Activated CD8-positive, alpha-beta memory T cell treated with anti-CD3 and anti-CD28 coated beads for 48 hours (primary cell): ENCODE measurements around the gene SDS.

Experiments used
- DNase-seq, 3 experiments: peaks; one replicate each; pipeline ENCODE4 v3.0.0-alpha.2; 2020; ENCODE audit warnings: low read depth in 2 of 3, low spot score in 2 of 3

The SDS gene

GRCh38 chr12:113403435-113404415 lies at the start of gene SDS:
Gene SDS, minus strand, starts transcription at chr12:113403887. Its CDS starts 4,179 bp downstream, at chr12:113399708.
- no peak for DNase-seq

- DNase-seq, result no peak
Measured at GRCh38 chr12:113453330-113453729, 49.6 kb upstream of the SDS start.

- no peak for DNase-seq
Measured at GRCh38 chr12:113452458-113452857, 48.8 kb upstream of the SDS start.

DNA sequence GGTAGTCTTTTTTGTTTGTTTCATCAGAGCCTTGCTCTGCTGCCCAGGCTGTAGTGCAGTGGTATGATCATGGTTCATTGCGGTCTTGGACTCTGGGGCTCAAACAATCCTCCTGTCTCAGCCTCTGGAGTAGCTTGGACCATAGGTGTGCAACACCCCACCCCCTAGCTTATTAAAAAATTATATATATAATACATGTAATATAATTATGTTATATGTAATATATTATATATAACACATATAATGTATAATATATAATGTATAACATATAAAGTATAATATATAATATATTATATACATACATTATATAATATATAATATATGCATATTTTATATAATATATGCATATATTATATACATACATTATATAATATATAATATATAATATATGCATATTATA lies 46.2 kb upstream of the SDS start:
- DNase-seq, result no peak

DNA sequence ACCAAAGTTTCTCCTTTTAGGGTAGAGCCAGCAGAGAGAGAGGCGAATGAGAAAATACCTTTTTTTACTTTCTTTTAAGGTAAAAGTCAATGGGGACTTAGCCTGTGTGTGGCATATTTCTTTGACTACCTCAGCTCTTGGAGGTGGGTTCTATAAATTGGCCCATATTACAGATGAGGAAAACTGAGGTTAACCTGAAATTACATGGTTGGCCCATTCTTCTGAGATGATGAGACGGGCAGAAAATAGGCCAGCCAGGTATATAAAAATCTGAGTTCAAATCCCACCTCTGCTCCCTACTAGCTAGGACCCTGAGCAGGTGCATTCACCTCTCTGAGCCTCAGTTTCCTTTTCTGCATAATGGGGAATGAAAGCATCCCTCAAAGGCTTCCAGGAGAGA lies 45.6 kb upstream of the SDS start:
- DNase-seq, result no peak

DNA sequence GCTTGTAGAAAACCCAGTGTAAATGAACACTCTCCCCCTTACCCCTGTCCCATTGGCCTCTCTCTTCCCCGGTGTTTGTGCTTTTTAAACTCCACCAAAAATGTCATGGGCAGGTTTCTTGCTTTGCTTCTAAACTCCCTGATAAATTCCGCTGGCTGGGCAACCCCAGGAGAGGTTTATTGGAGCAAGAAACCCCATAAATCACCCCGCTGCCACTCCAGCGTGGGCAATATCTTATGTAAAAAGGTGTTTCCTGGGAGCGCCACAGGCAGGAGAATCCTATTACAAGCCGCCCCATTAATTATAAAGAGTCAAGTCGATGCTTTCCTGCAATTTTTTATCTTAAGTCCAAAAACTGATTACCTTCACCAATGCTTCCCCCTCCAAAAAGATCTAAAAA lies 45.2 kb upstream of the SDS start:
- no peak for DNase-seq

DNA sequence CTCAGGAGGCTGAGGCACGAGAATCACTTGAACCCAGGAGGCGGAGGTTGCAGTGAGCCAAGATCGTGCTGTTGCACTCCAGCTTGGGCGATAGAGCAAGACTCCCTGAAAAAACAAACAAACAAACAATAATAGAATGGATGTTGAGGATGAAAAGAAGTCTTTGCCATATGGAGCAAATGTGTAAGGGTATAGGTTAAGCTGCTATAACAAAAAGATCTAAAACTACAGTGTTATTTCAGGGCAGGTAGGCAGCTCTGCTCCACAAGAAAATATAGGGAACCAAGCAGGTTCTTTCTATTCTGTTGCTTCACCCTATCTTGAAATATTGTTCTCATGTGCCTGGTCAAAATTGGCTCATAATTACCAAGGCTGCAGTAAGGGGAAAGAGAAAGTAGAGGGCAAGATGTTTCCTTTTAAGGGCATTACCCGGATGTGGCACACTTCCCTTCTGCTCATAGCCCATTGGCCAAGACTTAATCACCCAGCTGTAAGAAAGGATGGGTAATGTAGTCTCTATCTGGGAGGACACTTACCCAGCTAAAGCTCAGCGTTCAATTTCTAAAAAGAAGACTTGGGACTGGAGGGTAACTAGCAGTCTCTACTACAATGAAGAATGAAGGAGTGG lies 42.0 kb upstream of the SDS start:
- no peak for DNase-seq

DNA sequence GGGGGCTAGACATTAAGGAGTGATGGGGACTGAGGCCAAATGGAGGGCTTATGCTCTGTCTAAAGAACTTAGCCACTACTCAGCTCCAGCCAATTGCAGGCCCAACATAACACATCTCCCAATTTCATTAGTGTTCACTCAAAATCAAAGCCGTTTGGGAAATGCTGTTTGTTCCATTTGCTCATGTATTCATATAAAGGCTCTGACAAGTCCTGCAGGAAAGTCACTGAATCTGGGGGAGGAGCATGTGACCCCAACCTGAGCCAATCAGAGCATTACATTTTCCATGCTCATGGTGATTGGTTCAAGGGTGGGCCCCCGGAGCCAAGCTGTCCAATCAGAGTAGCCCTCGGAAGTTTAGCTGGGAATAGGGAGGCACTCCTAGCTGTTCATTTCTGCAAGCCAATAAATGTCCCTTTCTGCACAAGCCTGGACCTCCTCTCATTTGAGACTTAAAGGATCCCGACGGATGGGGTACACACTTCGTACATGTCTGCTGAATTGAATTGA lies 39.4 kb upstream of the SDS start:
- no peak for DNase-seq

- no peak for DNase-seq
Measured at GRCh38 chr12:113440947-113441782, 37.5 kb upstream of the SDS start.

GRCh38 chr12:113440336-113440735 lies 36.6 kb upstream of the SDS start:
- no peak for DNase-seq

DNA sequence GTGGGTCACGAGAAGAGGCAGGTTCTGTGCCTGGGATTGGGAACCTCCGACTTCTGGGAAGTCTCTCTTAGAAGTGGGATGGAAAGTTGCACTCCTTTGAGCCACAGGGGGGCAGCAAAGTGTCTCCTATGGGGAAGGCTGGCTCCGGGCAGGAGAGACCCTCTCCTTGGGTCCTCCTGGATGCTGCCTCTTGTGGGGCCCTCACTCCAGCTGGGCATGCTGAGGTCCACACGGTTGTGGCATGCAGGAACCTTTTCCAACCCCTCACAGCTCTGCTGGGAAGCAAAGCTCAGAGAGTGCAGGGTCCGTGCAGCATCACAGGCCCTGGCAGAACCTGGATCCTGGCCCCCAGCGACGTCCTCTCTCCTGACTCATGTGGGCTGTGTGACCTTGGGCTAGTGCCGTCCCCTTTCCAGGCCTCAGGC lies 35.9 kb upstream of the SDS start:
- DNase-seq, result no peak

- no peak for DNase-seq
Measured at GRCh38 chr12:113439301-113439597, 35.6 kb upstream of the SDS start.

GRCh38 chr12:113438523-113439300 lies 35.0 kb upstream of the SDS start:
- no peak for DNase-seq

- DNase-seq, result no peak
Measured at GRCh38 chr12:113437729-113438100, 34.0 kb upstream of the SDS start.

DNA sequence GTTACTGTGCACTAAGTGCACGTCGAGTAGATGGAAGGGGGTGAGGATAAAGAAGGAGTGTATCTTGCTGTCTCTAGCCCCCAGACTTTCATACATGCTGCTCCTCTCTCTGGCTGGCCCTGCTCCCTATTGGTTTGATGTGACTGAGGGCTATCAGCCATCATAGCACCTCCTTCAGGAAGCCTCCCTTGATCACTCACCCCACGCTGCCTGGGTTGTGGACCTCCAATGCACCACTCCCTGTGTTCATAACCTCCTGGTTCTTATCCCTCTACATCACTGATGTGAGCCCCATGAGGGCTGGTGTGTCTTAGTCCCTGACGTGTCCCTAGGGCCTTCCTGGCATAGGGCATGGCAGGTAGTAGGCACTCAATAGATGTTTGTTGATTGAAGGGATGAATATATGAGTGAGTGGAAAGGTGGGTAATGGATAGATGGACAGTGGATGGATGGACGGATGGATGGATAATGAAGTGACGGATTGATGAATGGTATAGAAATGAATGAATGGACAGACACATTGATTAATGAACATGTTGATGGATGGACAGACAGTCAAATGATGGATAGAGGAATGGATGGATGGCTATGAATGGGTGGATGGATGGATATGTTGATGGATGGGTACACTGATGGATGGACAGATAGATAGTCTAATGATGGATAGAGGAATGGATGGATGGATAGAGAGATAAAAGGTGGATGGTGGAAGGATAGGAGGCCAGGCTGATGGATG lies 33.5 kb upstream of the SDS start:
- no peak for DNase-seq

- no peak for DNase-seq
Measured at GRCh38 chr12:113436586-113436985, 32.9 kb upstream of the SDS start.

DNA sequence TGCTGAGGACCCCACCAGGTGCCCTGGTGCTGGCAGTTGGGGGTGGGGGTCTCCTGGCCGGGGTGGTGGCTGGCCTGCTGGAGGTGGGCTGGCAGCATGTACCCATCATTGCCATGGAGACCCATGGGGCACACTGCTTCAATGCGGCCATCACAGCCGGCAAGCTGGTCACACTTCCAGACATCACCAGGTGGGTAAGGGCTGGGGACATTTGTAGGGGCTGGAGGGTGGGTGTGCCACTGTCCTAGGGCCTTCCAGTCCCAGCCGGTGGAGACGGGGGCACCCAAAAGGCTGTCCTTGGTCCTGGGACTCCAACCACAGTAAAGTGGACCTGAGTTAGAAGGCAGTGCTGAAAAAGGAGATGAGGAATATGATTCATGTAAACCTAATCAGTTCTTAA lies 31.7 kb upstream of the SDS start:
- DNase-seq, result no peak

DNA sequence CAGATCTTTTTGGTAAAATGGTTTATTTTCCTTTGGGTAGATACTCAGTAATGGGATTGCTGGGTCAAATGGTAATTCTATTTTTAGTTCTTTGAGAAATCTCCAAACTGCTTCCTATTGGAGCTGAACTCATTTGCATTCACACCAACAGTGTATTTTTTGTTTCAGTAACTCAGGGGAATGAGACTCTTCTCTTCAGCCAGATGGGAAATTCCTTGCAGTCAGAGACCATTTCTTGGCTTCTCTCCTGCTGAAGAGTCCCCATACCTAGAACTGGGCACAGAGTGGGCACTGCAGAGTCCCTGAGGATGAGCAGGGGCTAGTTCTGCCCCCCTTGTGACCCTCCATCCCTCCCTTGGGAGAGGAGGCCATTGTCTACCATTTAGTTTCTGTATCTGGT lies 29.3 kb upstream of the SDS start:
- no peak for DNase-seq

GRCh38 chr12:113428482-113428881 lies 24.8 kb upstream of the SDS start:
- no peak for DNase-seq

- DNase-seq, result no peak
Measured at GRCh38 chr12:113427882-113428281, 24.2 kb upstream of the SDS start.
